Islet of Langerhans (tissue), 1 donor: Measurements from ENCODE around the gene RBPJL.

ENCODE experiments used
- FAIRE-seq: peaks from one replicate; lab custom pipeline; 2011; peaks lifted over from hg19 to GRCh38; lab: Jason Lieb, UNC

The RBPJL gene

DNA sequence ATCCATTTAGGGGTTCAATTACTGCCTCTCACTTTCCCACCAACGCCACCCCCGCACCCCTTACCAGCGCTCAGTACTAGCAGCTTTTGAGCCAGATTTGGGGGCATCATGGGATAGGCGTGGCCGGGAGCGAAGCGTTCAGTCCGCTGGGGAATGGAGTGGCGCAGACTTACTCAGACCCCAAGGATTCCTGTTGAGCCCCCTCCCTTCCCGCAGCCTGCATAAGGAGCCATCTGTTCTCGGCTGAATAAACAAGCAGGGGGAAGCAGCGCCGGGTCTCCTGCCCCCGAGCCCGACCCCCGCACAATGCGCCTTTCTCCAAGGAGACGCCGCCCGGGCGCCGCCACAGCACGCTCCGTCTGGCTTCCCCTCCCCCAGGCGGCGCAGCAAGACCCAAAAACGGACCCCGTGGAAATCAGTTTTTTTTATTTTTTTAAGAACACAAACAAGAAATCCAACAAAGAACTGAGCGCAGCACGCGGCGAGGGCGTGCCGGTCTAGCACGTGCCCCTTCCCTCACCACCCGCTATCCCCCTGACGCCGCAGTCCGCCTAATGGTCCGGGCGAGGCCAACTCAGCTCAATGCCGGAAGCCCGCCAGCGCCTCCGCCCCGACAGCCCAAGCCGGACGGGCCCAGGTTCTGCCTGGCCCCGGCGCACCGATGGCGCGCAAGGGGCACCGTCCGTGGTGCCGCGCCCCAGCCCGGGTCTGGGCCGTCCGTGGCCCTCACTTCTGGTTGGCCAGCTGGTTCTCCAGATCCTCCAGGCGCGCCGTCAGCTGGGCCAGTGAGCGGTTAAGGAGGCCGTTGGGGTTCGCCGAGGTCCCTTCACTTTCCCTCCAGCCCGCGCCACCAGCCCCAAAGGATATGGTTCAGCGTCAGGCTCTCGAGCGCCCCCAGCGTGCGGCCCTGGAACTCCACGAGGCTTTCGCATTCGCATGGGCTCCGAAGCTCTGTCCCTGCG lies 13.3 kb upstream of the RBPJL start:
- no peak for FAIRE-seq

DNA sequence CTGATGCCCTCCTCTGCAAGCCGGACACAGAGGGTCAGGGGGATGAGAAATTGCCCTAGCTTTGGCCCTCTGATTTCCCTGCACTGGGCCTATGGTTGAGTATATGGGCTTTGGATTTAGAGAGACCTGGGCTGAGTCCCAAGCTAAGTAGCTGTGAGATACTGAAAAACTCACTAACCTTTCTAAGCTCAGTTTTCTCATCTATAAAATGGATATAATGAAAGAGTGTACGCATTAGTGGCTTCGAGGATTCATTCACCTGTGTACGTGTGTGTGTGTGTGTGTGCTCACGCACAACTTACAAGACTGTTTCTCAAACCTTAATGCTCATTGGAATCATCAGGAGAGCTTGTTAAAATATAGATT lies 12.7 kb upstream of the RBPJL start:
- FAIRE-seq: no peak

DNA sequence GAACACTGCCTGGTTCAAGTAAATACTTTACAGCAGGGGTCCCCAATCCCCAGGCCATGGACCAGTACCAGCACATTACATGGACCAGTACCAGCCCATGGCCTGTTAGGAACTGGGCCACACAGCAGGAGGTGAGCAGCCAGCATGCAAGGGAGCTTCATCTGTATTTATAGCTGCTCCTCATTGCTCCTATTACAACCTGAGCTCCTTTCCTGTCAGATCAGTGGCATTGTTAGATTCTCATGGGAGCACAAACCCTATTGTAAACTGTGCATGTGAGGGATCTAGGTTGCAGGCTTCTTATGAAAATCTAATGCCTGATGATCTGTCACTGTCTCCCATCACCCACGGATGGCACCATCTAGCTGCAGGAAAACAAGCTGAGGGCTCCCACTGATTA lies 12.0 kb upstream of the RBPJL start:
- FAIRE-seq: no peak

DNA sequence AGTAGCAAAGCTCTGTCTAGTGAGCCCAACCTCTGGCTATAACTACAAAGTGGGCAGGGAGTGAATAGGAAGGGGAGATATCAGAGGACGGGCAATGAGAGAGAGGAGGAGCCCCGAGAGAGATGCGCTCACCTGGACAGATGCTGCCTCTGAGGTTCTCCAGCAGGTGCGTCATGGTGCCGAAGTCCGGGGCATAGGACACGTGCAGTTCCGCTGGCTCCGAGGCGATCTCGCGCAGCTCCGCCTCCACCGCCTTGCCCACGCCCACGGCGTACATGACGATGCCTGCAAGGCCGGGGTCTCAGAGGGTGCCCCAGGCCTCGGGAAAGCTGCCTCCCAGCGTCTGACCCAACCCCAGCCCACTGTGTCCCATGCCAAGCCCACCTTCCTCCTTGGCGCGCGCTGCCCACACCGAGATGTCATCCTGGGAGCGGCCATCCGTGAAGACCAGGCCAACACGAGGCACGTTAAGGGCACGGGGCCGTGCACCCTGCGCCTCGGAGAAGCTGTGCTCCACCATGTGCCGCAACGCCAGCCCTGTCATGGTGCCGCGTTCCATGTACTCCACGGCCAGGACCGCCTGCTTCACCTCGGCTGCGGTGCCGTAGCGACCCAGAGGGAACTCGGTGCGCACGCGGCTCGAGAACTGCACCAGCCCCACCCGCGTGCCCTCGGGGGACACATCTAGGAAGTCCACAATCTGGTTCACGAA lies 8.7 kb upstream of the RBPJL start:
- FAIRE-seq: no peak

DNA sequence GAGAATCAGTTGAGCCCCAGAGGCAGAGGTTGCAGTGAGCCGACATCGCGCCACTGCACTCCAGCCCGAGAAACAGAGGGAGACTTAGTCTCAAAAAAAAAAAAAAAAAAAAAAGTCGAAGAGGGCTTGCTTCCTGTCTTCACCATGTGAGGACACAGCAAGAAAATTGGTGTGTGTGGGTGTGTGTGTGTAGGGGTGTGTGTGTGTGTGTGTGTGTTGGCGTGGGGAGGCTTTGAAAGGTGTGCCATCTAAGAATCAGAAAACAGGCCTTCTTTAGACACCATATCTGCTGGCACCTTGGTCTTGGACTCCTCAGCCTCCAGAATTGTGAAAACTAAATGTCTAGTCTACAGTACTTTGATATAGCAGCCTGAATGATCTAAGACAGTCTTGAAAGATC lies 6.9 kb upstream of the RBPJL start:
- FAIRE-seq: no peak

DNA sequence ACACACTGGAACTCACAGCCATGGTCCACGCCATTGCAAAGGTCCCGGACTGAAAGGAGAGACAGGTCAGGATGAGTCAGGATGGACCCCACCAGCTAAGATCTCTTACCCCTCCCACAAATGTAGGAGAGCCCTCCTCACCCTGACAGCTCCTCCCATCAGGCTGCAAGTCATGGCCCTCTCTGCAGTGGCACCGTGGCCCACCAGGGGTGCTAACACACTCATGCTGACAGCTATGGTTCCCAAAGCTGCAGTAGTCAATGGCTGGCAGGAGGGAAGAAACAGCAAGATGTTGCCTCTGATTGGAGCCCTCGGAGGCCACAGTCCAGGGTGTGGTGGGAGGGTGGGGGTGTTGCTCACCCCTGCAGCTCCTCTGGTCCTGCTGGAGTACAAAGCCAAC lies 5.7 kb upstream of the RBPJL start:
- FAIRE-seq: no peak

DNA sequence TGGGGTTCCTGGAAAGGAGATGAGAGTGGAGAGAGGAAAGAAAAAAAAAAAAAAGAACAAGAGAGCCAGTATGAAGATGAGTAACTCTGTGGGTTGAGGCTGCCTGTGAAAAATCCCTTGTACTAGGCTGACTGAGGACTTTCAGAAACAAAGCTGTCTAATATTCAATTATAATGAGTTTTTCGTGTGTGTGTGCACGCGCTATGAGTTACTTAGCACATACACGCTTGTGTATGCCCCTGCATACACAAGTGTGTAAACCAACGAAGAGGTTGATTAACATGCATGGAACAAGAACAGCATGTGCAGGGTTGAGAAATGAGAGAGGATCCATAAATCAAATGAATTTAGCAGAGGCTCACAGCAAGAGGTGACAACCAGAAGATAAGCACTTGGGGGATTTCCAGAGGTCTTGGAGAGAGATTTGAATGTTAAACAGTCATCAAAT lies 4.8 kb upstream of the RBPJL start:
- FAIRE-seq: no peak

DNA sequence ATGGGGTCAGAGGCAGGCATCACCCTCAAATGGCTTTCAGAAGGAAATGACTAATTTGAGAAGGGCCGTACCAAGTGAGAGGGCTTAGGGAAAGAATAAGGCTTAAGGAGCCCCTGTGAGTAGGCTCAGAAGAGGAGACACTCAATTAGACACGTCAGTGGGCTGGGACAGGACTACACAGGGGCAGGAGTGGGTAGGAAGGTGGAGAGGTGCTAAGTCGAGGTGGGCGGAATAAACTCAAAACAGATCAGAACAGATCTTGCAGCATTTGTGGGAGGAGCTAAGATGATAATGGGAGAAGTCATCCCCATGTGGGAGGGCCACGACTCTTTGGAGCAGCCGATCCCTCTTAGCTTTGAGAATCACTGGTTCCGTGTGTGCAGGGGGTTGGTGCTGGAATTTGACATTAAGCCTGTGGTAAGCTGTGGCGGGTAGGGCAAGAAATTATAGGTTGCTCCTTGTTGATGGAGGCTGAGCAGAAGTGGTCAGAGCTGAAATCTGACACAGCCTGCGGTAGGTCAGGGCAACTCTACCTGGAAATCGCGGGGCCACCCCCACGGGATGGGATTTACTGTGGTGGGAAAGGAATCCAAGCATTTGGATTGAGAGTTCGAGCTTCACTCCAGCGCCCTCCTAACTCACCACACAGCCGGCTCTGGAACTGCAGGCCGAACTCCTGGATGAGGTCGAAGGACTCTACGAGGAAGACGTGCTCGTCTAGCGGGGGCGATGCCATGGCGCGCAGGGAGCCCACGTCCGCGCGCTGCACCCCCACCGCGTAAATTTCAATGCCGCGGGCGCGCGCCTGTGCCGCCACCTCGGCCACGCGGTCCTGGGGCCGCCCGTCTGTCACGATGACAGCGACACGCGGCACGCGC lies 2.8 kb upstream of the RBPJL start:
- FAIRE-seq: no peak

DNA sequence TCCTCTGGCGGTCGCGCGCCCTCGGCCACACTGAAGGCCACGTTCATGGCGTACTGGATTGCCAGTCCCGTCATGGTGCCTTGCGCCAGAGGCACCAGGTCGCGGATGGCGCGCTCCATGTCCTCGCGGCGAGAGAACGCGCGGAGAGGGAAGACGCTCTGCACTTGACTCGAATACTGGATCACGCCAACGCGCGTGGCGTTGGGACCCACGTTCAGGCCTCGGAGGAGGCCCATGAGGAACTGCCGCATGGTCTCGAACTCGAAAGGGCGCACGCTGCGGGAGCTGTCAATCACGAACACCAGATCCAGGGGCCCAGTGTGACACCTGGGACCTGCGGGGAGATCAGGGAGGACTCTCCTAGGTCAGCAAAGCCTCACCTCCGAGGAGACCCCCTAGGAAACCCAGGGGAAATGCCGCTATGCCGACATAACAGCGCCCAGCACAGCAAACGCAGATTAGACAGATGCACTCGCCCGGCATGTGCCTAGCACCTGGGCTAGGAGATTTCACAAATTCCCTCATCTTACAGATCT lies 2.1 kb upstream of the RBPJL start:
- FAIRE-seq: no peak

DNA sequence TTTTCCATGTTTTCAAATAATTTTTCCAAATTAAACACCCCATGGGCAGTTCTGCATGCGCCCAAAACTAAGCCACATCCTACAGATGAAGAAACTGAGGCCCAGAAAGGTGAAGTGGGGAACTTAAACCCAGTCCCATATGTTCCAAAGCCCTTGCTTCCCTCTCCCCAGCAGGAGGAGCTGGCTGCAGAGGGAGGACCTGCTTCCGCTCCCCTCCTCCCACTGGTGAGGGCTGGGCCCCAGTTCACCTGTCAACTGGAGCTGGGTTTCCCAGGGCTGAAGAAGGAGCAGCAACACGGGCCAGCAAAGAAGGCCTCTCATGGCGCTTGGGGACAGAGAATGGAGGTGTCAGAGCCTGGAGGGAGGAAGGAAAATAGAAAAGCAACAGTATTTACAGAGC lies 1.4 kb upstream of the RBPJL start:
- no peak for FAIRE-seq

DNA sequence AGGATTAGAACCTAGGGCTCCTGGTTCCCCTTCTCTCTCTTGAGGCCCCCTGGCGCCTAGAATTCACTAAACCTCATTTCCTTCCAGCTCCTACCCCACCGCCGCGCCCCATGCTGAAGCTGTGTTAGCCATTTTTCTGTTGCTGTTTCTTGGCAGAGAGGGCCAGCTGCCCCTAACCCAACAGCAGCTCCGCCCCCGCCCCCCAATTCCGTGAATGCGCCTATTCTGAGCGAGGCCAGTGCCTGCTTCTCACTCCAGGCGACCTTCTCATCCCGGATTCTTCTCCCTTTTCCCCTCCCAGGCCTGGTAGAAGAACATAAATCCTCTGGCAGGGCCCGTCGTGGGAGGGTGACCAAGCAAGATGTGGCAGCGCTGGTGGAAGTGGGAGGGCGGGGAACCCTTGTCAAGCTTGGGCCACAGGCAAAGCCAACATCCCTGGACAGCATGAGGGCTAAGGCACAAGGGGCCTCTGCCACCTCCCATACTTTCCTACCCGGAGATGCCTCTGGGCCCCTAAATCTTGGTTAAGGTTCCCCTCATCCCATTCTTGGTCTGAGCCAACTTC lies 518 bp downstream of the RBPJL start:
- FAIRE-seq: no peak

DNA sequence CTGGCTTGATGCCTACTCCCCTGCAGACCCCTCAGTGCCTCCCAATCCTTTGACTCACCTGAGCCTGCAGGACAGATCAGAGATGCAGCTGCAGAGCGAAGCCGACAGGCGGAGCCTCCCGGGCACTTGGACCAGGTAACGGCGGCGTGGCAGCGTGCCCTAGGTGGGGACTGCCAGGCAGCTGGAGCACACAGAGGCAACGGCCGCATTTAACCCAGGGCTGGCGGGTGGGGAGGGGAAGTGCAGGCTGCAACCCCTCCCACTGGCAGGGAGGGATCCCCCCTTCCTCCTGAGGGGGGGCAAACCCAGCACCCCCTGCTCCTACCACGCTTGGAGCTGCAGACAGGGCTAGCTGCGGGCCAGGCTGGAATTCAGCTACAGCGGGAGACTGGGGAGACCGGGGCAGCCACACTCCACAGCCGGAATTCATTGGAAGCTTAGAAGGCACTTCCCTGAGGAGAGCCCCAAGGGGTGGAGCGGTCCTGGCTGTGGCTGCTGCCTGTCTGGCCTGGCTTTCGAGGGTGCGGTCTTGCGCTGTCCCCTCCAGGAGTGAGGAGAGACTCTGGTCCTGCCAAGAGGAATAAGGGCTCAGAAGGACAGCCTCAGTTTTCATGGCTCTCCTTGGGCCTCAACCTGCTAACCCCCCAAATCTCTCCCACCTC lies 1.6 kb downstream of the RBPJL start, which contains the start of gene MATN4:
TSS of gene MATN4 (minus strand) at position 183 of the 662 bp plus-strand sequence. CDS start 2,717 bp downstream, outside the sequence.
- no peak for FAIRE-seq

DNA sequence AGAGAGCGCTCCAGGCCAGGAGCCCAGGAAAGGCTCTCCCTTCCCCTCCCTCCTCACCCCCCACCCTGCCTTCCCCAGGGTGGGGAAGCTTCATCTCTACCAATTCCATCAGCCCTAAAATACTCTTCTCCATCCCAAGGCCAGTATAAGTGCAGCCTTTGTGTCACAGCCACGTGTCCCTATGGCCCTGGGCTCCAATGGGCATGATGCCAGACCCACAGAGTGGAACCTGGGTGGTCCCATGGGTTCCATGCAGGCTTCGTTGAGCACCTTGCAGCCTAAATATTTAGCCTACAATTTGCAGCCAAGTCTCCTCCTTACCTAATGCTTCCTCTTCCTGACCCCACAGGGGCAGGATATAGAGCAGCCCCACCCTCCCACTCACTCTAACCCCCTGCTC lies 2.4 kb downstream of the RBPJL start:
- FAIRE-seq: no peak

DNA sequence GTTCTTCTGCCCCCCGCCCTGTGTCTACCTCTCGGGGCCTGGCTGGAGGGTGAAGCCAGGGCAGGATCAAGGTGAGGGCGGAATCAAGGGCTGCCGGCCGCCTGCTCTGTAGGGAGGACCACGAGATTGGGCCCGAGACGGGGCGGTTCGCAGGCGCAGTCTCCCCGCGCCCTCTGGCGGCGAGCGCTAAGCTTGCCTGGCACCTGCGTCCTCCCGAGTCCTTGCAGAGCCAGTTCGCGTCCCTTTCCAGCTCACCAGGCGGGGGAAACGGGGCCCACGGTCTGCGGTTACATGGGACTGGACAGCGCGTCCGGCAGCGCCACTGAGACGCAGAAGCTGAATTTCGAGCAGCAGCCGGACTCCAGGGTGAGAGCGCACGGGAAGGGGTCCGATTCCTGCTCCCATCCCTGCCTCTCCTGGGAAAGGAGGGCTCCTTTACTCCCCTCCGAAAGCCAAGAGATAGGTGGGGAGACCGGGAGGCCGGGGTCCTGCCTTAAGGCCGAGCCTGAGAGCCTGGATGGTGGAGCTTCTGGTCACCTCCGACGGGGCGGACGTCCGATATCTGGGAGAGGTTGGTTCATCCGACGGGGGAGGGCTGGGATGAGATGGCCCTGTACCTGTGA lies 5.1 kb downstream of the RBPJL start:
- FAIRE-seq: no peak

DNA sequence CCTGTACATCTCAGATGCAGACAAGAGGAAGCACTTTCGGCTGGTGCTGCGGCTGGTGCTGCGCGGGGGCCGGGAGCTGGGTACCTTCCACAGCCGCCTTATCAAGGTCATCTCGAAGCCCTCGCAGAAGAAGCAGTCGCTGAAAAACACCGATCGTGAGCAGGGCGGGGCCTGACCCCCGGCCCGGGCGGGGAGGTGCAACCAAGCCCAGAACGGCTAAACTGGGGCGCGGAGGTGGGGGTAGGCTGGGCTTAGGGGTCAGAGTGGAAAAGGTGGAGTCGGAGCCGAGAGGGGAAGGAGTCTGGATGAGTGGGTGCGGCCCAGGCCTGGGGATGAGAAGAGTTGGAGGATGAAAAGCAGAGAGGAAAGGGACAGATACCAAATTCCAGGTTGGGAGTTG lies 5.6 kb downstream of the RBPJL start:
- no peak for FAIRE-seq

DNA sequence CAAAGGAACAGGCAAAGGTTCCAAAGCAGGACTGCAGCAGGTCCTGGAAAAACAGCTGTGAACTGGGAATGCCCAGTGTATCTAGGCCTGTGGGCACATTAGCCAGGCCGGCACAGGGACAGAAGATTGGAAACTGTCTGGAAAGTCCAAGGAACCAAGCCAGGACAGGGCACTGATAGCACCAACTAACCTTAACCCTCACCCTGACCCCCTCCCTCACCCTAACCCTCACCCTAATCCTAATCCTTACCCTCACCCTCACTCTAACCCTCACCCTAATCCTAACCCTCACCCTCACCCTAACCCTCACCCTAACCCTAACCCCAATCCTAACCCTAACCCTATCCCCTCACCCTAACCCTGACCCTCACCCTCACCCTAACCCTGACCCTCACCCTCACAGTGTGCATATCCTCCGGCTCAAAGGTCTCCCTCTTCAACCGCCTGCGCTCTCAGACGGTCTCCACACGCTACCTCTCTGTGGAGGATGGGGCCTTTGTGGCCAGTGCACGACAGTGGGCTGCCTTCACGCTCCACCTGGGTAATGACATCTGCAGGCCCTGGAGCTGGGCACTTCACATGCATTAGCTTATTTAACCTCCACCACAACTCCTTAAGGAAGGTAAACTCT lies 6.5 kb downstream of the RBPJL start:
- no peak for FAIRE-seq

DNA sequence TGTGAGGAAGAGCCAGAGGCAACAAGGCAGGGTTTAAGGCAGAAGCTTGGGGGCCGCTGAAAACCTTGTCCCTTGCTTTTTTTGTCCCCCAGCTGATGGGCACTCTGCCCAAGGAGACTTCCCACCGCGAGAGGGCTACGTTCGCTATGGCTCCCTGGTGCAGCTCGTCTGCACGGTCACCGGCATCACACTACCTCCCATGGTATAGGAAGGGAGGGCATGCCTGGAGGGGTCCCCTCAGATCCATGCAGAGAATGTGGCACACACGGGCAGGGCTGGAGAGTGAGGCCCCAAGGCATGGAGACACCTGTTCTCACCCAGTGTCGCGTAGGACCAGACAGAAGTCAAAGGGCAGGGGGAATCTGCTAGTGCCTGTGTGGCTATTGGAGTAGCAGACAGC lies 7.3 kb downstream of the RBPJL start:
- no peak for FAIRE-seq

DNA sequence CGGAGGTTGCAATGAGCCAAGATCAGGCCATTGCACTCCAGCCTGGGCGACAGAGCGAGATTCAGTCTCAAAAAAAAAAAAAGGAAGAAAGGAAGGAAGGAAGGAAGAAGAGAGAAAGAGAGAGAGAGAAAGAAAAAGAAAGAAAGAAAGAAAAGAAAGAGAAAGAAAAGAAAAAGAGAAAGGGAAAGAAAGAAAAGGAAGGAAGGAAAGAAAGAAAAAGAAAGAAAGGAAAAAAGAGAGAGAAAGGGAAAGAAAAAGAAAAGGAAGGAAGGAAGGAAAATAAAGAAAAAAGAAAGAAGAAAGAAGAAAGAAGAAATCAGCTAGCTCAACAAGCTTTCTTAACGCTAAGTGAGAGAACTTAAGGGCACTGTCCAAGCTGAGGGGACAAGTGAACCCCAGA lies 9.0 kb downstream of the RBPJL start:
- FAIRE-seq: no peak

DNA sequence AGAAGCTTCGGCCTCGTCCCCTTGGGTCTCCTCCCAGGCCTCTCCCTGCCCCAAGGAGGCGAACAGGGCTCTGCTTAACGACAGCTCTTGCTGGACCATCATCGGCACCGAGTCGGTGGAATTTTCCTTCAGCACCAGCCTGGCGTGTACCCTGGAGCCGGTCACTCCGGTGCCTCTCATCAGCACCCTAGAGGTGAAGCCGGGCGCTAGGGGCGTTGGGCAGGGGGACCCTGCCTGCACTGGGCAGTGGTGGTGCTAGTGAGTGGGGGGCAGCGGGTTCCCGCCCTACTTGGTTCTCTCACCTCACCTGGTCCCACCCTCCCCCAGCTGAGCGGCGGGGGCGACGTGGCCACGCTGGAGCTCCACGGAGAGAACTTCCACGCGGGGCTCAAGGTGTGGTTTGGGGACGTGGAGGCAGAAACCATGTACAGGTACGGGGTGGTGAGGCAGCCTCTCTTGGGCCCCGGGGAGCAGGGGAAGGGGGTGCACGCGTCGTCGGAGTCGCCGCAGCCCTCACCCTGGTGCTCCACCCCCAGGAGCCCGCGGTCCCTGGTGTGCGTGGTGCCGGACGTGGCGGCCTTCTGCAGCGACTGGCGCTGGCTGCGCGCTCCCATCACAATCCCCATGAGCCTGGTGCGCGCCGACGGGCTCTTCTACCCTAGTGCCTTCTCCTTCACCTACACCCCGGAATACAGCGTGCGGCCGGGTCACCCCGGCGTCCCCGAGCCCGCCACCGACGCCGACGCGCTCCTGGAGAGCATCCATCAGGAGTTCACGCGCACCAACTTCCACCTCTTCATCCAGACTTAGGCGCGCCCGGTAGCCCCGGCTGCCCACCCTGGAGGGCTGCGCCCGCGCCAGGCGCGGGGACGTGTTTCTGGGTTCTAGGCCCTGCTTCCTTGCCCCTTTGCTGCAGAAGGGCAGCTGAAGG lies 9.8 kb downstream of the RBPJL start:
- FAIRE-seq: no peak
